DOHH2 (cell line): ENCODE measurements around the gene METTL16.

Experiments used
- H3F3A ChIP-seq: fragments of 200-600 bp; sonication (generic), shearing (Covaris generic); 2 replicates; pipeline ENCODE4 v1.6.0; 2016; ENCODE audit warnings: antibody characterized with exemption, mild to moderate bottlenecking; ENCODE audit not compliant: control insufficient read depth, insufficient read depth
- H3K27ac ChIP-seq: fragments of 200-600 bp; sonication (generic); 2 replicates; pipeline ENCODE4 v1.5.1; 2014; ENCODE audit warnings: low read depth, mild to moderate bottlenecking, low read length, moderate library complexity
- H3K27me3 ChIP-seq: fragments of 200-600 bp; sonication (generic); 2 replicates; pipeline ENCODE4 v1.6.1; 2014; ENCODE audit warnings: mild to moderate bottlenecking, low read length, mixed read lengths; ENCODE audit not compliant: control insufficient read depth
- H3K36me3 ChIP-seq: fragments of 200-600 bp; sonication (generic); 2 replicates; pipeline ENCODE4 v1.6.1; 2014; ENCODE audit warnings: mild to moderate bottlenecking, low read length, moderate library complexity, mixed read lengths; ENCODE audit not compliant: control insufficient read depth
- H3K4me1 ChIP-seq: fragments of 200-600 bp; sonication (generic); 2 replicates; pipeline ENCODE4 v1.6.1; 2014; ENCODE audit warnings: mild to moderate bottlenecking, low read length, mixed read lengths; ENCODE audit not compliant: control insufficient read depth
- H3K4me2 ChIP-seq: fragments of 200-600 bp; sonication (generic); 2 replicates; pipeline ENCODE4 v1.6.0; 2014; ENCODE audit warnings: mild to moderate bottlenecking, low read length, moderate library complexity
- H3K4me3 ChIP-seq: fragments of 200-600 bp; sonication (generic); 2 replicates; pipeline ENCODE4 v1.5.1; 2014; ENCODE audit warnings: mild to moderate bottlenecking, low read length, mixed read lengths
- H3K79me2 ChIP-seq: fragments of 200-600 bp; sonication (generic); 2 replicates; pipeline ENCODE4 v1.6.1; 2014; ENCODE audit warnings: mild to moderate bottlenecking, low read length, mixed read lengths; ENCODE audit not compliant: control insufficient read depth
- H3K9me2 ChIP-seq: fragments of 200-600 bp; sonication (generic); replicated peaks from 2 replicates; pipeline ENCODE4 v1.6.1; 2014; ENCODE audit warnings: mild to moderate bottlenecking, low read length, mixed read lengths; ENCODE audit not compliant: control insufficient read depth
- H3K9me3 ChIP-seq: fragments of 200-600 bp; sonication (generic); 2 replicates; pipeline ENCODE4 v1.6.1; 2014; ENCODE audit warnings: antibody characterized with exemption, low read length, mixed read lengths; ENCODE audit not compliant: control insufficient read depth, insufficient read depth
- H4K20me1 ChIP-seq: fragments of 200-600 bp; sonication (generic); 2 replicates; pipeline ENCODE4 v1.6.0; 2014; ENCODE audit warnings: low read depth, mild to moderate bottlenecking, antibody characterized with exemption, low read length, moderate library complexity; ENCODE audit not compliant: control insufficient read depth, insufficient read depth
- EZH2phosphoT487 ChIP-seq: fragments of 200-600 bp; sonication (generic); IDR thresholded peaks from 2 replicates; pipeline ENCODE4 v1.6.1; 2017; ENCODE audit warnings: borderline replicate concordance, mild to moderate bottlenecking, antibody characterized with exemption, low read length, moderate library complexity, mixed read lengths
- TF ChIP-seq, protein P1 (sequence below): fragments of 200-600 bp; sonication (generic); IDR thresholded peaks from one replicate; pipeline ENCODE4 v1.5.1; 2014; ENCODE audit warnings: antibody characterized with exemption, mild to moderate bottlenecking, low read depth, low read length; ENCODE audit not compliant: poor library complexity, severe bottlenecking

The METTL16 gene

DNA sequence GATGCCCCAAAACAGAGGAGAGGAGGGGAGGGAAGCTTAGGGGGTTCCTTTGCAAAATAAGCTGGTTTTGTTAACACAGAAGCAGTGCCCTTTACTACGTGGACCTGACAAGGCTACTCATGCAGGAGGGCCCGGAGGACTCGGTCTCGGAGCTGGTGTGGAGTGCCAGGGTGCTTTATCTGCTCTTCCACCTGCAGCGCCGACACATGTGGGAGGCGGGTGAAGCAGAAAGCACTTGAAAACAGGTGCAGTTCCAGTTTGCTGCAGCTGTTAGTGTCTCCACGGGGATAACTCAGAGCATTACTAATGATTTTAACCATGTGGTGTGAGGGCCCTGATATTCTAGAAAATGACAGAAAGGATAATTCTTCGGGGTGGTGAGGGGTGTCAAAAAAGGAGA lies 75.8 kb downstream of the METTL16 start:
- Histone ChIP-seq H3F3A (no peaks in the 10 kb centered on the region), H3K36me3 (peaks cover 66% of the 10 kb centered on the region), H3K27me3 (no peaks in the 10 kb centered on the region), H4K20me1 (no peaks in the 10 kb centered on the region), H3K4me3 (no peak overlapping the region), H3K9me3 (no peaks in the 10 kb centered on the region), H3K9me2 (no peaks in the 10 kb centered on the region), H3K27ac (no peak overlapping the region), H3K4me2 (no peak overlapping the region), H3K4me1 (no peaks in the 10 kb centered on the region), H3K79me2 (no peaks in the 10 kb centered on the region)
- TF ChIP-seq EZH2phosphoT487 = no peak
- TF ChIP-seq, protein P1, sequence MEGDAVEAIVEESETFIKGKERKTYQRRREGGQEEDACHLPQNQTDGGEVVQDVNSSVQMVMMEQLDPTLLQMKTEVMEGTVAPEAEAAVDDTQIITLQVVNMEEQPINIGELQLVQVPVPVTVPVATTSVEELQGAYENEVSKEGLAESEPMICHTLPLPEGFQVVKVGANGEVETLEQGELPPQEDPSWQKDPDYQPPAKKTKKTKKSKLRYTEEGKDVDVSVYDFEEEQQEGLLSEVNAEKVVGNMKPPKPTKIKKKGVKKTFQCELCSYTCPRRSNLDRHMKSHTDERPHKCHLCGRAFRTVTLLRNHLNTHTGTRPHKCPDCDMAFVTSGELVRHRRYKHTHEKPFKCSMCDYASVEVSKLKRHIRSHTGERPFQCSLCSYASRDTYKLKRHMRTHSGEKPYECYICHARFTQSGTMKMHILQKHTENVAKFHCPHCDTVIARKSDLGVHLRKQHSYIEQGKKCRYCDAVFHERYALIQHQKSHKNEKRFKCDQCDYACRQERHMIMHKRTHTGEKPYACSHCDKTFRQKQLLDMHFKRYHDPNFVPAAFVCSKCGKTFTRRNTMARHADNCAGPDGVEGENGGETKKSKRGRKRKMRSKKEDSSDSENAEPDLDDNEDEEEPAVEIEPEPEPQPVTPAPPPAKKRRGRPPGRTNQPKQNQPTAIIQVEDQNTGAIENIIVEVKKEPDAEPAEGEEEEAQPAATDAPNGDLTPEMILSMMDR = no peak

DNA sequence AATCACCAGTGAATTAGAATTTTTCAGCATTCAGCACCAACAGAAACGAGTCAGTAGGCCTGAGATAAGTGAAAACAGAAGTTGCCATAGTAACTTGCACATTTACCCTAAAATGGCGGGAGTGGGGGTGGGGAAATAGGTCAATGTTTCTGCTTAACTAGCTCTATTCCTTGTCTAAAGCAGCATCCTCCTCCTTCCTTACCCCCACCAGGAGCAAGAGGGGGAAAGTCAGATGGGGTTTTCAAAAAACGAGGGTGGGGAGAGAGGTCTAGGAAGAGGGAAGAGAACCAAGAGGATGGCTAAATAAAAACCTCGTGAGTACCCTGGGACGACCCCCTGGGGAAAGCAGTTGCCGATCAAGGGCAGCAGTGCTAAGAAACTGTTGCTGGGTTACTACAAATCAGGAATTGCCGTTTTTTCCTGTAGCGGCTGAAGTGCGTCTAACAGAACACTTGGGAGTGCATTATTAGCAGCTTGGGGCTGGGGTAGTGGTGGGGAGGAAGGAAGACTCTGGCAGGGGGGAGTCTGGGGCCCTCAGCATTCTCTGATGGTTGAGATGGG lies 76.4 kb downstream of the METTL16 start:
- H3F3A ChIP-seq = no peaks in the 10 kb centered on the region
- H3K4me2 ChIP-seq = no peak overlapping the region

DNA sequence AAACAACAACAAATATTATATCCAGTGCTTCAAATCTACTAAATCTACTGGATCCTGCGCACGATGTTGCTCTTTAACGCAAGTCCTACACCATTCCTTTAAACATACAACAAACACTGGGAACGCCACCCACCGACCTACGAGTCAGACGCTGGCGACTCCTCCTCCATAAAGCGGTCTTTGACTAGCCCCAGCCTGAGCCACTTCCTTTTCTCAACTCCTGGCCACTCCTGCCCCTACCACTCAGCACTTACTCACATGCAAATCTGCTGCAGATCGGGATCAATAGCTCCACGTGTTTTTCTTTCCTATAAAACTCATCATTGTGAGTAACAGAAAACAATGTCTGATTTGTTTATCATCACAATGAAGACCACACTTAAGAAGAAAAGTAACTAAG lies 78.0 kb downstream of the METTL16 start:
- H3K9me2 ChIP-seq = no peaks in the 10 kb centered on the region
- H3K27ac ChIP-seq = no peak overlapping the region
- no peaks in the 10 kb centered on the region for H3K4me1 ChIP-seq
- TF ChIP-seq EZH2phosphoT487 = no peak
- TF ChIP-seq, protein P1 = no peak
- H3K4me3 ChIP-seq = no peak overlapping the region
- H3K9me3 ChIP-seq = no peaks in the 10 kb centered on the region
- no peaks in the 10 kb centered on the region; the same call in 1 of the 2 replicates for H4K20me1 ChIP-seq
- peaks cover 59% of the 10 kb centered on the region for H3K36me3 ChIP-seq
- H3F3A ChIP-seq = no peaks in the 10 kb centered on the region
- H3K4me2 ChIP-seq = no peak overlapping the region
- H3K79me2 ChIP-seq = no peaks in the 10 kb centered on the region
- H3K27me3 ChIP-seq = no peaks in the 10 kb centered on the region

More for the DNA sequence above, 76.4 kb downstream of the METTL16 start:
- no peak for TF ChIP-seq EZH2phosphoT487
- TF ChIP-seq, protein P1 = no peak
- Histone ChIP-seq H3K4me1 (no peaks in the 10 kb centered on the region), H3K27ac (no peak overlapping the region), H3K36me3 (peaks cover 66% of the 10 kb centered on the region), H3K79me2 (no peaks in the 10 kb centered on the region), H3K27me3 (no peaks in the 10 kb centered on the region), H3K4me3 (no peak overlapping the region), H4K20me1 (no peaks in the 10 kb centered on the region), H3K9me3 (no peaks in the 10 kb centered on the region), H3K9me2 (no peaks in the 10 kb centered on the region)
